Liver (tissue), 9 donors: ENCODE data around the gene RAB3B. TPM values are rescaled to one million over a fixed set of nuclear protein-coding genes. Genes with fewer than 3 reads are reported as not detected.

Experiments used
- DNase-seq: peaks from one replicate; pipeline ENCODE4 v3.0.0-alpha.2; 2017; ENCODE audit warnings: low spot score
- H3K27ac ChIP-seq, 2 donors: one replicate each; pipeline ENCODE4 v1.7.0; 2013; ENCODE audit warnings: inconsistent platforms in 2 of 2, low read length in 2 of 2, control low read depth in 1 of 2, low read depth in 1 of 2, mild to moderate bottlenecking in 1 of 2
- H3K27me3 ChIP-seq, 4 donors: one replicate each; pipeline versions ENCODE4 v1.6.1 to v1.7.0; 2013; ENCODE audit warnings: low read length in 3 of 4, inconsistent platforms in 1 of 4, mild to moderate bottlenecking in 1 of 4, moderate library complexity in 1 of 4; ENCODE audit not compliant: control insufficient read depth in 4 of 4, insufficient read depth in 4 of 4
- H3K36me3 ChIP-seq, 4 donors: one replicate each; pipeline versions ENCODE4 v1.6.1 to v1.7.0; 2013; ENCODE audit warnings: low read length in 3 of 4, mild to moderate bottlenecking in 3 of 4, low read depth in 1 of 4, moderate library complexity in 1 of 4; ENCODE audit not compliant: control insufficient read depth in 4 of 4, insufficient read depth in 3 of 4
- H3K4me1 ChIP-seq, 4 donors: one replicate each; pipeline versions ENCODE4 v1.6.1 to v1.7.0; 2013; ENCODE audit warnings: low read length in 3 of 4, mild to moderate bottlenecking in 3 of 4, moderate library complexity in 1 of 4; ENCODE audit not compliant: control insufficient read depth in 4 of 4, insufficient read depth in 4 of 4
- H3K4me3 ChIP-seq, 3 donors: one replicate each; pipeline versions ENCODE4 v1.6.1 to v1.7.0; 2013; ENCODE audit warnings: low read length in 3 of 3, control low read depth in 1 of 3, low read depth in 1 of 3, mild to moderate bottlenecking in 1 of 3
- H3K9ac ChIP-seq, 2 donors: one replicate each; pipeline ENCODE4 v1.7.0; 2013; ENCODE audit warnings: low read length in 2 of 2, mild to moderate bottlenecking in 2 of 2, moderate library complexity in 2 of 2, control low read depth in 1 of 2, low read depth in 1 of 2
- H3K9me3 ChIP-seq, 4 donors: one replicate each; pipeline versions ENCODE4 v1.6.1 to v1.7.0; 2013; ENCODE audit warnings: low read length in 3 of 4; ENCODE audit not compliant: control insufficient read depth in 4 of 4
- CTCF ChIP-seq: fragments of 150-350 bp; IDR thresholded peaks from 2 replicates; pipeline ENCODE4 v1.5.1; 2017; ENCODE audit warnings: improper control_type of control experiment, low read depth, low read length; ENCODE audit not compliant: missing input control
- EGR1 ChIP-seq, 2 donors: IDR thresholded peaks; 2 replicates each; pipeline ENCODE4 v1.6.1; 2016 to 2018; ENCODE audit warnings: antibody characterized with exemption in 2 of 2, low read depth in 2 of 2
- FOXA1 ChIP-seq: IDR thresholded peaks from 2 replicates; pipeline ENCODE4 v1.6.1; 2016; ENCODE audit warnings: antibody characterized with exemption
- FOXA2 ChIP-seq: IDR thresholded peaks from 2 replicates; pipeline ENCODE4 v1.6.1; 2016; ENCODE audit warnings: antibody characterized with exemption
- GABPA ChIP-seq, 2 donors: IDR thresholded peaks in 1 of 2; conservative IDR thresholded peaks in 1 of 2; 2 replicates each; pipeline ENCODE4 v1.6.1; 2016; ENCODE audit warnings: antibody characterized with exemption in 2 of 2, mild to moderate bottlenecking in 1 of 2, moderate library complexity in 1 of 2
- HNF4A ChIP-seq, 2 donors: conservative IDR thresholded peaks; 2 replicates each; pipeline ENCODE4 v1.6.1; 2016; ENCODE audit warnings: antibody characterized with exemption in 2 of 2, mild to moderate bottlenecking in 2 of 2
- HNF4G ChIP-seq: IDR thresholded peaks from 2 replicates; pipeline ENCODE4 v1.6.1; 2016; ENCODE audit warnings: antibody characterized with exemption
- JUND ChIP-seq, 2 donors: IDR thresholded peaks; 2 replicates each; pipeline ENCODE4 v1.6.1; 2016; ENCODE audit warnings: antibody characterized with exemption in 2 of 2
- MAX ChIP-seq: IDR thresholded peaks from 2 replicates; pipeline ENCODE4 v1.6.1; 2016; ENCODE audit warnings: antibody characterized with exemption
- NR2F2 ChIP-seq: IDR thresholded peaks from 2 replicates; pipeline ENCODE4 v1.6.1; 2016; ENCODE audit warnings: antibody characterized with exemption
- RAD21 ChIP-seq, 2 donors: IDR thresholded peaks; 2 replicates each; pipeline ENCODE4 v1.6.1; 2016; ENCODE audit warnings: antibody characterized with exemption in 2 of 2, mild to moderate bottlenecking in 2 of 2
- RXRA ChIP-seq, 2 donors: IDR thresholded peaks; 2 replicates each; pipeline ENCODE4 v1.6.1; 2017 to 2018; ENCODE audit warnings: antibody characterized with exemption in 2 of 2, mild to moderate bottlenecking in 1 of 2
- SP1 ChIP-seq: IDR thresholded peaks from 2 replicates; pipeline ENCODE4 v1.6.1; 2018; ENCODE audit warnings: antibody characterized with exemption, mild to moderate bottlenecking
- TAF1 ChIP-seq: conservative IDR thresholded peaks from 2 replicates; pipeline ENCODE4 v1.6.1; 2016; ENCODE audit warnings: antibody characterized with exemption, mild to moderate bottlenecking
- WGBS: extraction: QIAGEN DNeasy Blood & Tissue Kit; methylation state at CpG from one replicate; pipeline ENCODE4 v1.1.7; 2013; 5-methylcytosine and 5-hydroxymethylcytosine counted together
- polyA plus RNA-seq, 2 donors: library from polyadenylated mRNA; stranded (reverse) in 1 of 2; unstranded in 1 of 2; fragments of 200-250 nt in 1 of 2; fragments of >200 nt in 1 of 2; fragmentation: Nextera tagmentation in 1 of 2; extraction: Ambion mirVana in 1 of 2; gene quantifications; one replicate each; pipeline versions ENCODE4 v1.2.1 to v1.2.3, GENCODE V29; 2013 to 2015
- total RNA-seq, 2 donors: library from RNA; depleted of rRNA; stranded (reverse); fragments of >200 nt; gene quantifications; one replicate each; pipeline ENCODE4 v1.2.3, GENCODE V29; 2014
- TF ChIP-seq, protein P1 (sequence below): IDR thresholded peaks from 2 replicates; pipeline ENCODE4 v1.6.1; 2016; ENCODE audit warnings: antibody characterized with exemption, mild to moderate bottlenecking
- TF ChIP-seq, protein P2 (sequence below): IDR thresholded peaks from 2 replicates; pipeline ENCODE4 v1.6.1; 2016; ENCODE audit warnings: antibody characterized with exemption
- donor health status: healthy.
- donor health status: healthy.
- donor health status: healthy.
- donor health status: healthy.
- donor health status: healthy.

RAB3B gene
- total and polyA plus RNA-seq, 4 donors: 0.17 to 5.4 (median 0.32) TPM

- Histone ChIP-seq H3K4me1 (no peaks in the 10 kb centered on the region), H3K9ac (no peak overlapping the region), H3K27ac (no peak overlapping the region), H3K27me3 (peaks cover 0 to 12% (median 0%) of the 10 kb centered on the region in 4 donors), H3K9me3 (no peaks in the 10 kb centered on the region), H3K4me3 (no peak overlapping the region), H3K36me3 (no peaks in the 10 kb centered on the region)
- TF ChIP-seq, protein P1, sequence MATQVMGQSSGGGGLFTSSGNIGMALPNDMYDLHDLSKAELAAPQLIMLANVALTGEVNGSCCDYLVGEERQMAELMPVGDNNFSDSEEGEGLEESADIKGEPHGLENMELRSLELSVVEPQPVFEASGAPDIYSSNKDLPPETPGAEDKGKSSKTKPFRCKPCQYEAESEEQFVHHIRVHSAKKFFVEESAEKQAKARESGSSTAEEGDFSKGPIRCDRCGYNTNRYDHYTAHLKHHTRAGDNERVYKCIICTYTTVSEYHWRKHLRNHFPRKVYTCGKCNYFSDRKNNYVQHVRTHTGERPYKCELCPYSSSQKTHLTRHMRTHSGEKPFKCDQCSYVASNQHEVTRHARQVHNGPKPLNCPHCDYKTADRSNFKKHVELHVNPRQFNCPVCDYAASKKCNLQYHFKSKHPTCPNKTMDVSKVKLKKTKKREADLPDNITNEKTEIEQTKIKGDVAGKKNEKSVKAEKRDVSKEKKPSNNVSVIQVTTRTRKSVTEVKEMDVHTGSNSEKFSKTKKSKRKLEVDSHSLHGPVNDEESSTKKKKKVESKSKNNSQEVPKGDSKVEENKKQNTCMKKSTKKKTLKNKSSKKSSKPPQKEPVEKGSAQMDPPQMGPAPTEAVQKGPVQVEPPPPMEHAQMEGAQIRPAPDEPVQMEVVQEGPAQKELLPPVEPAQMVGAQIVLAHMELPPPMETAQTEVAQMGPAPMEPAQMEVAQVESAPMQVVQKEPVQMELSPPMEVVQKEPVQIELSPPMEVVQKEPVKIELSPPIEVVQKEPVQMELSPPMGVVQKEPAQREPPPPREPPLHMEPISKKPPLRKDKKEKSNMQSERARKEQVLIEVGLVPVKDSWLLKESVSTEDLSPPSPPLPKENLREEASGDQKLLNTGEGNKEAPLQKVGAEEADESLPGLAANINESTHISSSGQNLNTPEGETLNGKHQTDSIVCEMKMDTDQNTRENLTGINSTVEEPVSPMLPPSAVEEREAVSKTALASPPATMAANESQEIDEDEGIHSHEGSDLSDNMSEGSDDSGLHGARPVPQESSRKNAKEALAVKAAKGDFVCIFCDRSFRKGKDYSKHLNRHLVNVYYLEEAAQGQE: no peak
- TF ChIP-seq NR2F2 (no peak), HNF4G (no peak), SP1 (no peak), FOXA1 (no peak), CTCF (no peak), MAX (no peak), RXRA (IDR thresholded peaks at IDR 0.05) (no peak), HNF4A (conservative IDR thresholded peaks at IDR 0.05) (no peak), RAD21 (IDR thresholded peaks at IDR 0.05) (no peak), GABPA (IDR thresholded peaks at IDR 0.05 in 1 of 2, conservative IDR thresholded peaks at IDR 0.05 in 1 of 2) (no peak), JUND (IDR thresholded peaks at IDR 0.05) (no peak), TAF1 (no peak)
- TF ChIP-seq, protein P2, sequence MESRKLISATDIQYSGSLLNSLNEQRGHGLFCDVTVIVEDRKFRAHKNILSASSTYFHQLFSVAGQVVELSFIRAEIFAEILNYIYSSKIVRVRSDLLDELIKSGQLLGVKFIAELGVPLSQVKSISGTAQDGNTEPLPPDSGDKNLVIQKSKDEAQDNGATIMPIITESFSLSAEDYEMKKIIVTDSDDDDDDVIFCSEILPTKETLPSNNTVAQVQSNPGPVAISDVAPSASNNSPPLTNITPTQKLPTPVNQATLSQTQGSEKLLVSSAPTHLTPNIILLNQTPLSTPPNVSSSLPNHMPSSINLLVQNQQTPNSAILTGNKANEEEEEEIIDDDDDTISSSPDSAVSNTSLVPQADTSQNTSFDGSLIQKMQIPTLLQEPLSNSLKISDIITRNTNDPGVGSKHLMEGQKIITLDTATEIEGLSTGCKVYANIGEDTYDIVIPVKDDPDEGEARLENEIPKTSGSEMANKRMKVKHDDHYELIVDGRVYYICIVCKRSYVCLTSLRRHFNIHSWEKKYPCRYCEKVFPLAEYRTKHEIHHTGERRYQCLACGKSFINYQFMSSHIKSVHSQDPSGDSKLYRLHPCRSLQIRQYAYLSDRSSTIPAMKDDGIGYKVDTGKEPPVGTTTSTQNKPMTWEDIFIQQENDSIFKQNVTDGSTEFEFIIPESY: no peak
- WGBS: 63% methylated on average over 4 of the region's 4 CpGs
- DNase-seq: no peak
Observed at GRCh38 chr1:51906306-51907078, 84.0 kb downstream of the RAB3B start.

DNA sequence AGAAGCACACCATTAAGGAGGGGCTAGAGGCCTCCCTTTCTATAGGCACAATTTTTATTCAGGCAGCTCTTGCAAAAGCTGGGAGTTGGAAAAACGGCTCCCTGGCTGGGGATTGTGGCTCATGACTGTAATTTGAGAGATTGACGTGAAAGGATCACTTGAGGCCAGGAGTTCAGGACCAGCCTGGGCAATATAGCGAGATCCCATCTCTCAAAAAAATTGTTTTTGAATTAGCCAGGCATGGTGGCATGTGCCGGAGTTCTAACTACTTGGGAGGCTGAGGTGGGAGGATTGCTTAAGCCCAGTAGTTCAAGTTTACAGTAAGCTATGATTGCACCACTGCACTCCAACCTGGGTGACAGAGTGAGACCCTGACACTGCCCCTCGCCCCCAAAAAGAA is 88.0 kb downstream of the RAB3B start:
- TF ChIP-seq FOXA2: no peak
- TF ChIP-seq RAD21 (IDR thresholded peaks at IDR 0.05): no peak
- TF ChIP-seq EGR1 (IDR thresholded peaks at IDR 0.05; ENCODE audit: low read depth in 2 of 2): no peak
- TF ChIP-seq SP1: no peak
- no peak for TF ChIP-seq CTCF
- Histone ChIP-seq H3K4me1 (no peaks in the 10 kb centered on the region), H3K4me3 (no peak overlapping the region), H3K9me3 (no peaks in the 10 kb centered on the region), H3K27ac (no peak overlapping the region), H3K36me3 (no peaks in the 10 kb centered on the region), H3K27me3 (peaks cover 0 to 6% (median 0%) of the 10 kb centered on the region in 4 donors), H3K9ac (no peak overlapping the region)
- DNase-seq: no peak
- 82% methylated on average over 5 of the region's 5 CpGs for WGBS
